Measurements from ENCODE around the gene MSI2. TPM values are rescaled to one million over a fixed set of nuclear protein-coding genes. Genes with fewer than 3 reads are reported as not detected.

Gene MSI2
- total RNA-seq, 1 donor from 2014 or later: 60.6 TPM

GRCh38 chr17:57630736-57631135, 374.4 kb downstream of the MSI2 start:
- no peaks in the 10 kb centered on the region for H3K9me3 Mint-ChIP-seq (ENCODE audit: unreplicated experiment)
- no peak overlapping the region for H3K27ac Mint-ChIP-seq (ENCODE audit: unreplicated experiment)
- TF ChIP-seq CTCF (IDR thresholded peaks at IDR 0.05; ENCODE audit: unreplicated experiment): no peak
- no peak overlapping the region for H3K4me3 Mint-ChIP-seq (ENCODE audit: unreplicated experiment)
- H3K4me1 Mint-ChIP-seq (ENCODE audit: unreplicated experiment): peaks cover 3% of the 10 kb centered on the region
- H3K27me3 Mint-ChIP-seq (ENCODE audit: unreplicated experiment): peaks cover 2% of the 10 kb centered on the region
- DNase-seq (ENCODE audit: low spot score): no peak
- peaks cover 34% of the 10 kb centered on the region for H3K36me3 Mint-ChIP-seq (ENCODE audit: low read depth, unreplicated experiment)

GRCh38 chr17:57631871-57632270, 375.5 kb downstream of the MSI2 start:
- DNase-seq (ENCODE audit: low spot score): no peak
- Mint-ChIP-seq H3K4me1 (ENCODE audit: unreplicated experiment) (peaks cover 13% of the 10 kb centered on the region), H3K27ac (ENCODE audit: unreplicated experiment) (no peak overlapping the region), H3K9me3 (ENCODE audit: unreplicated experiment) (no peaks in the 10 kb centered on the region), H3K27me3 (ENCODE audit: unreplicated experiment) (peaks cover 4% of the 10 kb centered on the region), H3K4me3 (ENCODE audit: unreplicated experiment) (no peak overlapping the region), H3K36me3 (ENCODE audit: low read depth, unreplicated experiment) (peaks cover 39% of the 10 kb centered on the region)
- TF ChIP-seq CTCF (IDR thresholded peaks at IDR 0.05; ENCODE audit: unreplicated experiment): no peak

GRCh38 chr17:57632294-57632693, 376.0 kb downstream of the MSI2 start:
- peaks cover 40% of the 10 kb centered on the region for H3K36me3 Mint-ChIP-seq (ENCODE audit: low read depth, unreplicated experiment)

GRCh38 chr17:57633236-57633635, 376.9 kb downstream of the MSI2 start:
- TF ChIP-seq CTCF (IDR thresholded peaks at IDR 0.05; ENCODE audit: unreplicated experiment): no peak
- Mint-ChIP-seq H3K36me3 (ENCODE audit: low read depth, unreplicated experiment) (peaks cover 32% of the 10 kb centered on the region), H3K4me3 (ENCODE audit: unreplicated experiment) (no peak overlapping the region), H3K27me3 (ENCODE audit: unreplicated experiment) (peaks cover 5% of the 10 kb centered on the region), H3K9me3 (ENCODE audit: unreplicated experiment) (no peaks in the 10 kb centered on the region), H3K4me1 (ENCODE audit: unreplicated experiment) (peaks cover 21% of the 10 kb centered on the region), H3K27ac (ENCODE audit: unreplicated experiment) (no peak overlapping the region)
- DNase-seq (ENCODE audit: low spot score): no peak

More at GRCh38 chr17:57632294-57632693, 376.0 kb downstream of the MSI2 start:
- DNase-seq (ENCODE audit: low spot score): no peak
- no peaks in the 10 kb centered on the region for H3K9me3 Mint-ChIP-seq (ENCODE audit: unreplicated experiment)
- no peak overlapping the region for H3K4me3 Mint-ChIP-seq (ENCODE audit: unreplicated experiment)
- TF ChIP-seq CTCF (IDR thresholded peaks at IDR 0.05; ENCODE audit: unreplicated experiment): no peak
- H3K27ac Mint-ChIP-seq (ENCODE audit: unreplicated experiment): no peak overlapping the region
- peaks cover 5% of the 10 kb centered on the region for H3K27me3 Mint-ChIP-seq (ENCODE audit: unreplicated experiment)
- H3K4me1 Mint-ChIP-seq (ENCODE audit: unreplicated experiment): peaks cover 17% of the 10 kb centered on the region

GRCh38 chr17:57634713-57635465, 378.6 kb downstream of the MSI2 start:
- Mint-ChIP-seq H3K9me3 (ENCODE audit: unreplicated experiment) (no peaks in the 10 kb centered on the region), H3K27ac (ENCODE audit: unreplicated experiment) (no peak overlapping the region), H3K4me3 (ENCODE audit: unreplicated experiment) (no peak overlapping the region), H3K27me3 (ENCODE audit: unreplicated experiment) (peaks cover 5% of the 10 kb centered on the region), H3K4me1 (ENCODE audit: unreplicated experiment) (peaks cover 21% of the 10 kb centered on the region), H3K36me3 (ENCODE audit: low read depth, unreplicated experiment) (peaks cover 32% of the 10 kb centered on the region)
- no peak for TF ChIP-seq CTCF (IDR thresholded peaks at IDR 0.05; ENCODE audit: unreplicated experiment)
- no peak for DNase-seq (ENCODE audit: low spot score)

All from endothelial cell (in vitro differentiated cells).